H9 (cell line): ENCODE data around the gene PRSS1. TPM values are rescaled to one million over a fixed set of nuclear protein-coding genes. Genes with fewer than 3 reads are reported as not detected.

Experiments
- DNase-seq: peaks from one replicate; pipeline ENCODE4 v3.0.0-alpha.2; 2017
- H2AFZ ChIP-seq: one replicate; pipeline ENCODE4 v1.6.1; 2013; ENCODE audit warnings: mild to moderate bottlenecking, low read length, control low read depth, moderate library complexity
- H2AK5ac ChIP-seq: 2 replicates; pipeline ENCODE4 v1.6.1; 2013; ENCODE audit warnings: low read length, control low read depth, mixed read lengths; ENCODE audit not compliant: insufficient read length
- H2BK120ac ChIP-seq: one replicate; pipeline ENCODE4 v1.6.1; 2013; ENCODE audit warnings: low read depth, mild to moderate bottlenecking, low read length, control low read depth, inconsistent platforms; ENCODE audit not compliant: poor library complexity, severe bottlenecking
- H2BK12ac ChIP-seq: 2 replicates; pipeline ENCODE4 v1.6.1; 2013; ENCODE audit warnings: low read length, control low read depth, mixed read lengths, low read depth; ENCODE audit not compliant: insufficient read length
- H2BK15ac ChIP-seq: 2 replicates; pipeline ENCODE4 v1.6.1; 2013; ENCODE audit warnings: low read depth, low read length, control low read depth
- H2BK20ac ChIP-seq: one replicate; pipeline ENCODE4 v1.6.1; 2013; ENCODE audit warnings: low read depth, mild to moderate bottlenecking, low read length, control low read depth, inconsistent platforms; ENCODE audit not compliant: poor library complexity, severe bottlenecking
- H2BK5ac ChIP-seq: 2 replicates; pipeline ENCODE4 v1.6.1; 2013; ENCODE audit warnings: low read length, control low read depth, mixed read lengths; ENCODE audit not compliant: insufficient read length
- H3K14ac ChIP-seq: 2 replicates; pipeline ENCODE4 v1.6.1; 2013; ENCODE audit warnings: low read length, control low read depth; ENCODE audit not compliant: insufficient read depth
- H3K18ac ChIP-seq: 2 replicates; pipeline ENCODE4 v1.6.1; 2013; ENCODE audit warnings: low read depth, mild to moderate bottlenecking, mixed read lengths, low read length, control low read depth; ENCODE audit not compliant: insufficient read length
- H3K23ac ChIP-seq: 2 replicates; pipeline ENCODE4 v1.6.1; 2013; ENCODE audit warnings: low read length, control low read depth, mixed read lengths, low read depth; ENCODE audit not compliant: insufficient read length
- H3K23me2 ChIP-seq: 2 replicates; pipeline ENCODE4 v1.6.1; 2013; ENCODE audit warnings: low read depth, mild to moderate bottlenecking, mixed read lengths, low read length, control low read depth; ENCODE audit not compliant: insufficient read length, poor library complexity, severe bottlenecking
- H3K27ac ChIP-seq: 2 replicates; pipeline ENCODE4 v1.5.1; 2013; ENCODE audit warnings: low read length, control low read depth, mixed read lengths, low read depth; ENCODE audit not compliant: insufficient read length
- H3K27me3 ChIP-seq: 2 replicates; pipeline ENCODE4 v1.6.1; 2013; ENCODE audit warnings: low read length, control low read depth, inconsistent platforms; ENCODE audit not compliant: insufficient read depth
- H3K4ac ChIP-seq: 2 replicates; pipeline ENCODE4 v1.6.1; 2013; ENCODE audit warnings: low read depth, mild to moderate bottlenecking, control low read depth, inconsistent platforms, low read length, moderate library complexity
- H3K4me1 ChIP-seq: 2 replicates; pipeline ENCODE4 v1.6.1; 2013; ENCODE audit warnings: low read length, control low read depth, inconsistent platforms; ENCODE audit not compliant: insufficient read depth
- H3K4me2 ChIP-seq: 2 replicates; pipeline ENCODE4 v1.6.1; 2013; ENCODE audit warnings: low read length, control low read depth, mixed read lengths; ENCODE audit not compliant: insufficient read length, insufficient read depth
- H3K56ac ChIP-seq: 2 replicates; pipeline ENCODE4 v1.6.1; 2013; ENCODE audit warnings: low read depth, mild to moderate bottlenecking, mixed read lengths, low read length, control low read depth; ENCODE audit not compliant: insufficient read length
- H3K79me1 ChIP-seq: 2 replicates; pipeline ENCODE4 v1.6.1; 2013; ENCODE audit warnings: low read depth, mild to moderate bottlenecking, moderate library complexity, low read length, control low read depth, inconsistent platforms; ENCODE audit not compliant: insufficient read depth, poor library complexity, severe bottlenecking
- H3K79me2 ChIP-seq: 2 replicates; pipeline ENCODE4 v1.6.1; 2013; ENCODE audit warnings: low read length, control low read depth, inconsistent platforms; ENCODE audit not compliant: insufficient read depth
- H3K9ac ChIP-seq: 2 replicates; pipeline ENCODE4 v1.6.1; 2013; ENCODE audit warnings: low read length, control low read depth, mixed read lengths; ENCODE audit not compliant: insufficient read length; ENCODE audit errors: extremely low read depth
- H3K9me3 ChIP-seq: one replicate; pipeline ENCODE4 v1.6.1; 2013; ENCODE audit warnings: low read depth, low read length, inconsistent platforms; ENCODE audit not compliant: control insufficient read depth
- H3T11ph ChIP-seq: one replicate; pipeline ENCODE4 v1.6.1; 2013; ENCODE audit warnings: mild to moderate bottlenecking, low read length, control low read depth, inconsistent platforms
- H4K20me1 ChIP-seq: one replicate; pipeline ENCODE4 v1.6.1; 2013; ENCODE audit not compliant: control insufficient read depth, insufficient read length, insufficient read depth
- H4K5ac ChIP-seq: 2 replicates; pipeline ENCODE4 v1.6.1; 2013; ENCODE audit warnings: low read depth, mild to moderate bottlenecking, mixed read lengths, low read length, control low read depth; ENCODE audit not compliant: insufficient read length
- H4K8ac ChIP-seq: replicated peaks from 2 replicates; pipeline ENCODE4 v1.6.1; 2013; ENCODE audit warnings: low read length, control low read depth, mixed read lengths, low read depth; ENCODE audit not compliant: insufficient read length
- H4K91ac ChIP-seq: 2 replicates; pipeline ENCODE4 v1.6.1; 2013; ENCODE audit warnings: low read depth, mild to moderate bottlenecking, moderate library complexity, mixed read lengths, low read length, control low read depth; ENCODE audit not compliant: insufficient read length
- H3K27ac Mint-ChIP-seq, 3 experiments: 2 replicates in 2 of 3; 3 replicates in 1 of 3; pipeline ENCODE4 v1.8.0; 2020 to 2021; ENCODE audit warnings: mixed read lengths in 3 of 3, mild to moderate bottlenecking in 1 of 3, moderate library complexity in 1 of 3
- H3K27me3 Mint-ChIP-seq: 2 replicates; pipeline ENCODE4 v1.8.0; 2021; ENCODE audit warnings: low read depth, mild to moderate bottlenecking, moderate library complexity, mixed read lengths
- H3K36me3 Mint-ChIP-seq, 3 experiments: 2 replicates in 2 of 3; 3 replicates in 1 of 3; pipeline ENCODE4 v1.8.0; 2020 to 2021; ENCODE audit warnings: low read depth in 3 of 3, mixed read lengths in 3 of 3; ENCODE audit not compliant: insufficient read depth in 1 of 3
- H3K4me1 Mint-ChIP-seq, 2 experiments: 2 replicates each; pipeline ENCODE4 v1.8.0; 2020; ENCODE audit warnings: mixed read lengths in 2 of 2
- H3K4me3 Mint-ChIP-seq, 2 experiments: 2 replicates in 1 of 2; 3 replicates in 1 of 2; pipeline ENCODE4 v1.8.0; 2020 to 2021; ENCODE audit warnings: mild to moderate bottlenecking in 2 of 2, mixed read lengths in 2 of 2, moderate library complexity in 1 of 2
- H3K9me3 Mint-ChIP-seq, 2 experiments: 2 replicates in 1 of 2; 3 replicates in 1 of 2; pipeline ENCODE4 v1.8.0; 2020; ENCODE audit warnings: mild to moderate bottlenecking in 2 of 2, mixed read lengths in 2 of 2, moderate library complexity in 1 of 2
- WGBS: extraction: QIAGEN DNeasy Blood & Tissue Kit; methylation state at CpG from one replicate; pipeline ENCODE4 v1.1.7; 2013; ENCODE audit warnings: missing lambda C conversion rate, low lambda C conversion rate, mixed read lengths; ENCODE audit not compliant: insufficient read length; ENCODE audit errors: extremely low coverage; 5-methylcytosine and 5-hydroxymethylcytosine counted together
- total RNA-seq: library from RNA; stranded (reverse); gene quantifications from 2 replicates; pipeline ENCODE4 v1.2.1, GENCODE V29; 2021
- TF ChIP-seq, protein P1 (sequence below): fragments of 200-600 bp; sonication (generic); conservative IDR thresholded peaks from 3 replicates; pipeline ENCODE4 v1.8.0; 2021; ENCODE audit warnings: antibody characterized with exemption, mild to moderate bottlenecking

Gene PRSS1
- total RNA-seq, 1 experiment from 2014 or later, result not detected

DNA sequence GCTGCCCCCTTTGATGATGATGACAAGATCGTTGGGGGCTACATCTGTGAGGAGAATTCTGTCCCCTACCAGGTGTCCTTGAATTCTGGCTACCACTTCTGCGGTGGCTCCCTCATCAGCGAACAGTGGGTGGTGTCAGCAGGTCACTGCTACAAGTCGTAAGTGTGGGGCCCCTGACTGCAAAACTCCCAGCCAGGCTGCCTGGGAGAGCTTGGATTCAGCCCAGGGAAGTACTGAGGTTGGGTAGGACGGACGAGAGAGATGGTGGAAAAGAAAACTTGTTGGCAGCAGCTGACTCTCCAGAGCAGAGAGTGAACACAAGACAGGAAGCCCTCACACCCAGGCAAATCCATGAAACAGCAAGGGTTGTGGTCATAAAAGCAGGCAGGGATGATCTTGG, 22.8 kb downstream of the PRSS1 start:
- Mint-ChIP-seq H3K27me3 (peaks cover 16% of the 10 kb centered on the region), H3K4me3 (no peak overlapping the region), H3K9me3 (no peaks in the 10 kb centered on the region), H3K36me3 (no peaks in the 10 kb centered on the region), H3K27ac (no peak overlapping the region), H3K4me1 (peaks cover 3 to 5% of the 10 kb centered on the region in 2 experiments; a peak in 3 of 4 replicates)
- no peaks in the 10 kb centered on the region for H3K4me1 ChIP-seq
- TF ChIP-seq, protein P1, sequence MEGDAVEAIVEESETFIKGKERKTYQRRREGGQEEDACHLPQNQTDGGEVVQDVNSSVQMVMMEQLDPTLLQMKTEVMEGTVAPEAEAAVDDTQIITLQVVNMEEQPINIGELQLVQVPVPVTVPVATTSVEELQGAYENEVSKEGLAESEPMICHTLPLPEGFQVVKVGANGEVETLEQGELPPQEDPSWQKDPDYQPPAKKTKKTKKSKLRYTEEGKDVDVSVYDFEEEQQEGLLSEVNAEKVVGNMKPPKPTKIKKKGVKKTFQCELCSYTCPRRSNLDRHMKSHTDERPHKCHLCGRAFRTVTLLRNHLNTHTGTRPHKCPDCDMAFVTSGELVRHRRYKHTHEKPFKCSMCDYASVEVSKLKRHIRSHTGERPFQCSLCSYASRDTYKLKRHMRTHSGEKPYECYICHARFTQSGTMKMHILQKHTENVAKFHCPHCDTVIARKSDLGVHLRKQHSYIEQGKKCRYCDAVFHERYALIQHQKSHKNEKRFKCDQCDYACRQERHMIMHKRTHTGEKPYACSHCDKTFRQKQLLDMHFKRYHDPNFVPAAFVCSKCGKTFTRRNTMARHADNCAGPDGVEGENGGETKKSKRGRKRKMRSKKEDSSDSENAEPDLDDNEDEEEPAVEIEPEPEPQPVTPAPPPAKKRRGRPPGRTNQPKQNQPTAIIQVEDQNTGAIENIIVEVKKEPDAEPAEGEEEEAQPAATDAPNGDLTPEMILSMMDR, result no peak
- no peak overlapping the region for H2BK5ac ChIP-seq
- no peak overlapping the region for H3K9ac ChIP-seq
- no peaks in the 10 kb centered on the region for H4K20me1 ChIP-seq
- H3K23me2 ChIP-seq, result no peaks in the 10 kb centered on the region
- no peak overlapping the region for H3K23ac ChIP-seq
- H3K14ac ChIP-seq, result no peak overlapping the region
- H3K9me3 ChIP-seq, result no peaks in the 10 kb centered on the region
- H2BK20ac ChIP-seq, result no peak overlapping the region
- H4K5ac ChIP-seq, result no peak overlapping the region
- no CpG with 5 or more reads among the region's 6 CpGs for WGBS
- H3K4ac ChIP-seq, result no peak overlapping the region
- no peak overlapping the region for H4K8ac ChIP-seq
- no peaks in the 10 kb centered on the region for H3K27me3 ChIP-seq
- no peak overlapping the region for H2BK120ac ChIP-seq
- no peak overlapping the region for H4K91ac ChIP-seq
- H3K79me2 ChIP-seq, result no peaks in the 10 kb centered on the region
- no peak overlapping the region for H2AFZ ChIP-seq
- no peak for DNase-seq
- no peak overlapping the region for H3K4me2 ChIP-seq
- H3K56ac ChIP-seq, result no peak overlapping the region
- H3K27ac ChIP-seq, result no peak overlapping the region
- no peak overlapping the region for H2BK15ac ChIP-seq
- no peak overlapping the region for H2BK12ac ChIP-seq
- H2AK5ac ChIP-seq, result no peak overlapping the region
- H3K79me1 ChIP-seq, result no peaks in the 10 kb centered on the region
- no peak overlapping the region for H3K18ac ChIP-seq
- no peak overlapping the region for H3T11ph ChIP-seq
